ENCODE results near the gene ISLR2.

GRCh38 chr15:74173380-74174218 lies 43.2 kb downstream of the ISLR2 start, which contains the start of gene ISLR:
- no peak for TF ChIP-seq CTCF (IDR thresholded peaks at IDR 0.05)
- no peak for TF ChIP-seq POLR2A (IDR thresholded peaks at IDR 0.05; ENCODE audit: low read depth)
- TF ChIP-seq EP300 (IDR thresholded peaks at IDR 0.05), result no peak

Measured in esophagus muscularis mucosa (tissue), 4 donors.